Fibroblast of the aortic adventitia (primary cell): ENCODE results near the gene LMCD1. TPM values are rescaled to one million over a fixed set of nuclear protein-coding genes. Genes with fewer than 3 reads are reported as not detected.

Experiments
- DNase-seq: peaks from one replicate; pipeline ENCODE4 v3.0.0-alpha.2; 2010; ENCODE audit warnings: low read depth
- H3K4me3 ChIP-seq: 2 replicates; pipeline ENCODE4 v1.5.1; 2011; ENCODE audit warnings: low read depth, mild to moderate bottlenecking, control low read depth, low read length, moderate library complexity
- CTCF ChIP-seq: IDR thresholded peaks from 2 replicates; pipeline ENCODE4 v1.5.1; 2011; ENCODE audit warnings: mild to moderate bottlenecking, low read length, control low read depth, inconsistent platforms; ENCODE audit not compliant: insufficient read depth
- total RNA-seq: library from RNA; depleted of rRNA; stranded (reverse); fragments of >200 nt; gene quantifications from 2 replicates; pipeline ENCODE4 v1.2.3, GENCODE V29; 2012; ENCODE audit warnings: low replicate concordance

Gene LMCD1
- total RNA-seq, 1 donor = 22.4 TPM

DNA sequence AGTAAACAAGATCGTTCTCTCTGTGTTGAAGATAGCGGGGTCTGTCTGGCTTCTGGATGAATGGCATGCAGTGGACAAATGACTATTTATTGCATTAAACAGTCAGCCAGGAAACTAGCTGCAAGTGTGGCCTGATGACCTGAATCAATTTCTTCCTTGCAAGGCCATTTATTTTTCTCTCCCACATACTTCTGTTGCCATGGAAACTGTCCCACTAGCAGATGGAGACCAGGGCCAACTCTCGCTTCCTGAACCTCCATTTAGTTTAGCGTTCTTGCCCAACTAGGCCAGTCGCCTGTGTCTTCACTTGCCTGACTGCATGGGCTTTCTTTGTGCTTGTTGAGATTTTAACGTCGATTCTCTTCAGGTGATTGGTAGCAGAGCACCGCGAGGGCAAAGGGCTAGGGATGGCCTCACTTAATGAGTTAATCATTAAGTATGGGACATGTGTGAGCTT lies 27.6 kb downstream of the LMCD1 start:
- H3K4me3 ChIP-seq = no peak overlapping the region
- DNase-seq = peak; percentile 72
- TF ChIP-seq CTCF = no peak

- TF ChIP-seq CTCF = no peak
- DNase-seq = peak; percentile 49
These were observed 28.3 kb downstream of the LMCD1 start for GRCh38 chr3:8529738-8530525.

GRCh38 chr3:8530581-8530980 lies 29.0 kb downstream of the LMCD1 start:
- H3K4me3 ChIP-seq = no peak overlapping the region
- no peak for TF ChIP-seq CTCF
- no peak for DNase-seq

More at GRCh38 chr3:8529738-8530525, 28.3 kb downstream of the LMCD1 start:
- H3K4me3 ChIP-seq = no peak overlapping the region

DNA sequence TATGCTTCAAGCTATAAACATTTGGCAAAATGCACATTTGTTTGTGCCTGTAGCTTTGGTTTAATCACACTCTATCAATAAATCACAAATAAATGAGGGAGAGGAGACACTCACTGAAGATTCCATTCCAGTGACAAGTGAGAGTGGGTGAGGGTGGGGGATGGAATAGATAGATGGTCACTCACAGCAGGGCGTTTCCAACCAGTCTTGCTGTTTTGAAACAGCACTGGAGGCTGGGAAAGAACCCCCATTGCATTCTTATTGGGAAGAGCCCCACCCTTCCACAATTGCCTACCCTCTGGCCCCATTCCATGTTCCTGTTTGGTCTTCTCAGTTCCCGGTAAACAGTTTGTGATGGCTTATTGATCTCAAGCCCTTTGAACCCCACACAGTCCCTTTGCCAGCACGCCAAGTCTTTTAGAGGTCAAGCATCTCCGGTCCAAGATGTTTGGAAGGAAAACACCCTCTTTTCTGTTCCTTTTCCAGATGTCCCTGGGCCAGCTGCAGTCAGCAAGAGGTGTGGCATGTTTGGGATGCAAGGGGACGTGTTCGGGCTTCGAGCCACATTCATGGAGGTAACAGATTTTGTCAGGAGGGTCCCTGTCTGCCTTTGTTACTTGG lies 30.7 kb downstream of the LMCD1 start:
- peak; percentile 64 for DNase-seq
- H3K4me3 ChIP-seq = no peak overlapping the region
- TF ChIP-seq CTCF = no peak

- DNase-seq = peak; percentile 54
- no peak overlapping the region for H3K4me3 ChIP-seq
- TF ChIP-seq CTCF = no peak
These were observed 34.8 kb downstream of the LMCD1 start for GRCh38 chr3:8536096-8537056.

DNA sequence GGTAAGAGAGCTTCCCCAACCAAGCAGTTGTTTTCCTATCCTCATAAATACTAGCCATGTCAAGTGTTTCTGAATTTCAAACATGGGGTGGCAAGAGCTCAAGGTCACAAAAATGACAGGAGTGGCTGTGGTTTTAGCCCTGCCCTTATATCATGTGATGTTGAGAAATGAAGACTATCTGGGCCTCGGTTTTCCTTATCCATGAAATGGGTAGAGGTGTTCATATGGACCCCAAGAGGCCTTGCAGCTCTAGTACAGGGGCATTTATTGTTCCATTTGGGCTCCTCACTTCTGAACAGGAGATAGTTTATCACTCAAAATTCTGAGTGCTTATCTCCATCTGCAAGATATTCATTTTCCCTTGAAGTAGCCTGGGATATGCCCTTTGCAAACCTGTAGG lies 35.8 kb downstream of the LMCD1 start:
- no peak for DNase-seq
- TF ChIP-seq CTCF = no peak
- no peak overlapping the region for H3K4me3 ChIP-seq
